ENCODE measurements around the gene SMIM27. TPM values are rescaled to one million over a fixed set of nuclear protein-coding genes. Genes with fewer than 3 reads are reported as not detected.
A peak's percentile ranks its signal among the peaks of the same experiment; 100 is the strongest.

The SMIM27 gene
- total and polyA plus RNA-seq, 9 of the 15 experiments (the other 6 are each of a cell fraction or from before 2014, with no cell fraction given), result 2.9 to 16.1 (median 7.9) TPM

GRCh38 chr9:32572900-32573523, 20.9 kb downstream of the SMIM27 start, which contains the start of gene NDUFB6 (continued):
- no peak; a peak in 1 of 4 replicates for TF ChIP-seq MAZ (CRISPR knock-in tag; conservative IDR thresholded peaks at IDR 0.05 in 1 of 2, IDR thresholded peaks at IDR 0.05 in 1 of 2)
- TF ChIP-seq, protein P1, sequence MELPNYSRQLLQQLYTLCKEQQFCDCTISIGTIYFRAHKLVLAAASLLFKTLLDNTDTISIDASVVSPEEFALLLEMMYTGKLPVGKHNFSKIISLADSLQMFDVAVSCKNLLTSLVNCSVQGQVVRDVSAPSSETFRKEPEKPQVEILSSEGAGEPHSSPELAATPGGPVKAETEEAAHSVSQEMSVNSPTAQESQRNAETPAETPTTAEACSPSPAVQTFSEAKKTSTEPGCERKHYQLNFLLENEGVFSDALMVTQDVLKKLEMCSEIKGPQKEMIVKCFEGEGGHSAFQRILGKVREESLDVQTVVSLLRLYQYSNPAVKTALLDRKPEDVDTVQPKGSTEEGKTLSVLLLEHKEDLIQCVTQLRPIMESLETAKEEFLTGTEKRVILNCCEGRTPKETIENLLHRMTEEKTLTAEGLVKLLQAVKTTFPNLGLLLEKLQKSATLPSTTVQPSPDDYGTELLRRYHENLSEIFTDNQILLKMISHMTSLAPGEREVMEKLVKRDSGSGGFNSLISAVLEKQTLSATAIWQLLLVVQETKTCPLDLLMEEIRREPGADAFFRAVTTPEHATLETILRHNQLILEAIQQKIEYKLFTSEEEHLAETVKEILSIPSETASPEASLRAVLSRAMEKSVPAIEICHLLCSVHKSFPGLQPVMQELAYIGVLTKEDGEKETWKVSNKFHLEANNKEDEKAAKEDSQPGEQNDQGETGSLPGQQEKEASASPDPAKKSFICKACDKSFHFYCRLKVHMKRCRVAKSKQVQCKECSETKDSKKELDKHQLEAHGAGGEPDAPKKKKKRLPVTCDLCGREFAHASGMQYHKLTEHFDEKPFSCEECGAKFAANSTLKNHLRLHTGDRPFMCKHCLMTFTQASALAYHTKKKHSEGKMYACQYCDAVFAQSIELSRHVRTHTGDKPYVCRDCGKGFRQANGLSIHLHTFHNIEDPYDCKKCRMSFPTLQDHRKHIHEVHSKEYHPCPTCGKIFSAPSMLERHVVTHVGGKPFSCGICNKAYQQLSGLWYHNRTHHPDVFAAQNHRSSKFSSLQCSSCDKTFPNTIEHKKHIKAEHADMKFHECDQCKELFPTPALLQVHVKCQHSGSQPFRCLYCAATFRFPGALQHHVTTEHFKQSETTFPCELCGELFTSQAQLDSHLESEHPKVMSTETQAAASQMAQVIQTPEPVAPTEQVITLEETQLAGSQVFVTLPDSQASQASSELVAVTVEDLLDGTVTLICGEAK (IDR thresholded peaks at IDR 0.05), result peak; percentile 86
- TF ChIP-seq, protein P1 (CRISPR knock-in tag; IDR thresholded peaks at IDR 0.05), result no peak
- TF ChIP-seq, protein P2, sequence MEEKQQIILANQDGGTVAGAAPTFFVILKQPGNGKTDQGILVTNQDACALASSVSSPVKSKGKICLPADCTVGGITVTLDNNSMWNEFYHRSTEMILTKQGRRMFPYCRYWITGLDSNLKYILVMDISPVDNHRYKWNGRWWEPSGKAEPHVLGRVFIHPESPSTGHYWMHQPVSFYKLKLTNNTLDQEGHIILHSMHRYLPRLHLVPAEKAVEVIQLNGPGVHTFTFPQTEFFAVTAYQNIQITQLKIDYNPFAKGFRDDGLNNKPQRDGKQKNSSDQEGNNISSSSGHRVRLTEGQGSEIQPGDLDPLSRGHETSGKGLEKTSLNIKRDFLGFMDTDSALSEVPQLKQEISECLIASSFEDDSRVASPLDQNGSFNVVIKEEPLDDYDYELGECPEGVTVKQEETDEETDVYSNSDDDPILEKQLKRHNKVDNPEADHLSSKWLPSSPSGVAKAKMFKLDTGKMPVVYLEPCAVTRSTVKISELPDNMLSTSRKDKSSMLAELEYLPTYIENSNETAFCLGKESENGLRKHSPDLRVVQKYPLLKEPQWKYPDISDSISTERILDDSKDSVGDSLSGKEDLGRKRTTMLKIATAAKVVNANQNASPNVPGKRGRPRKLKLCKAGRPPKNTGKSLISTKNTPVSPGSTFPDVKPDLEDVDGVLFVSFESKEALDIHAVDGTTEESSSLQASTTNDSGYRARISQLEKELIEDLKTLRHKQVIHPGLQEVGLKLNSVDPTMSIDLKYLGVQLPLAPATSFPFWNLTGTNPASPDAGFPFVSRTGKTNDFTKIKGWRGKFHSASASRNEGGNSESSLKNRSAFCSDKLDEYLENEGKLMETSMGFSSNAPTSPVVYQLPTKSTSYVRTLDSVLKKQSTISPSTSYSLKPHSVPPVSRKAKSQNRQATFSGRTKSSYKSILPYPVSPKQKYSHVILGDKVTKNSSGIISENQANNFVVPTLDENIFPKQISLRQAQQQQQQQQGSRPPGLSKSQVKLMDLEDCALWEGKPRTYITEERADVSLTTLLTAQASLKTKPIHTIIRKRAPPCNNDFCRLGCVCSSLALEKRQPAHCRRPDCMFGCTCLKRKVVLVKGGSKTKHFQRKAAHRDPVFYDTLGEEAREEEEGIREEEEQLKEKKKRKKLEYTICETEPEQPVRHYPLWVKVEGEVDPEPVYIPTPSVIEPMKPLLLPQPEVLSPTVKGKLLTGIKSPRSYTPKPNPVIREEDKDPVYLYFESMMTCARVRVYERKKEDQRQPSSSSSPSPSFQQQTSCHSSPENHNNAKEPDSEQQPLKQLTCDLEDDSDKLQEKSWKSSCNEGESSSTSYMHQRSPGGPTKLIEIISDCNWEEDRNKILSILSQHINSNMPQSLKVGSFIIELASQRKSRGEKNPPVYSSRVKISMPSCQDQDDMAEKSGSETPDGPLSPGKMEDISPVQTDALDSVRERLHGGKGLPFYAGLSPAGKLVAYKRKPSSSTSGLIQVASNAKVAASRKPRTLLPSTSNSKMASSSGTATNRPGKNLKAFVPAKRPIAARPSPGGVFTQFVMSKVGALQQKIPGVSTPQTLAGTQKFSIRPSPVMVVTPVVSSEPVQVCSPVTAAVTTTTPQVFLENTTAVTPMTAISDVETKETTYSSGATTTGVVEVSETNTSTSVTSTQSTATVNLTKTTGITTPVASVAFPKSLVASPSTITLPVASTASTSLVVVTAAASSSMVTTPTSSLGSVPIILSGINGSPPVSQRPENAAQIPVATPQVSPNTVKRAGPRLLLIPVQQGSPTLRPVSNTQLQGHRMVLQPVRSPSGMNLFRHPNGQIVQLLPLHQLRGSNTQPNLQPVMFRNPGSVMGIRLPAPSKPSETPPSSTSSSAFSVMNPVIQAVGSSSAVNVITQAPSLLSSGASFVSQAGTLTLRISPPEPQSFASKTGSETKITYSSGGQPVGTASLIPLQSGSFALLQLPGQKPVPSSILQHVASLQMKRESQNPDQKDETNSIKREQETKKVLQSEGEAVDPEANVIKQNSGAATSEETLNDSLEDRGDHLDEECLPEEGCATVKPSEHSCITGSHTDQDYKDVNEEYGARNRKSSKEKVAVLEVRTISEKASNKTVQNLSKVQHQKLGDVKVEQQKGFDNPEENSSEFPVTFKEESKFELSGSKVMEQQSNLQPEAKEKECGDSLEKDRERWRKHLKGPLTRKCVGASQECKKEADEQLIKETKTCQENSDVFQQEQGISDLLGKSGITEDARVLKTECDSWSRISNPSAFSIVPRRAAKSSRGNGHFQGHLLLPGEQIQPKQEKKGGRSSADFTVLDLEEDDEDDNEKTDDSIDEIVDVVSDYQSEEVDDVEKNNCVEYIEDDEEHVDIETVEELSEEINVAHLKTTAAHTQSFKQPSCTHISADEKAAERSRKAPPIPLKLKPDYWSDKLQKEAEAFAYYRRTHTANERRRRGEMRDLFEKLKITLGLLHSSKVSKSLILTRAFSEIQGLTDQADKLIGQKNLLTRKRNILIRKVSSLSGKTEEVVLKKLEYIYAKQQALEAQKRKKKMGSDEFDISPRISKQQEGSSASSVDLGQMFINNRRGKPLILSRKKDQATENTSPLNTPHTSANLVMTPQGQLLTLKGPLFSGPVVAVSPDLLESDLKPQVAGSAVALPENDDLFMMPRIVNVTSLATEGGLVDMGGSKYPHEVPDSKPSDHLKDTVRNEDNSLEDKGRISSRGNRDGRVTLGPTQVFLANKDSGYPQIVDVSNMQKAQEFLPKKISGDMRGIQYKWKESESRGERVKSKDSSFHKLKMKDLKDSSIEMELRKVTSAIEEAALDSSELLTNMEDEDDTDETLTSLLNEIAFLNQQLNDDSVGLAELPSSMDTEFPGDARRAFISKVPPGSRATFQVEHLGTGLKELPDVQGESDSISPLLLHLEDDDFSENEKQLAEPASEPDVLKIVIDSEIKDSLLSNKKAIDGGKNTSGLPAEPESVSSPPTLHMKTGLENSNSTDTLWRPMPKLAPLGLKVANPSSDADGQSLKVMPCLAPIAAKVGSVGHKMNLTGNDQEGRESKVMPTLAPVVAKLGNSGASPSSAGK (IDR thresholded peaks at IDR 0.05), result peak; percentile 54
